ENCODE measurements around the gene KRTAP1-1. TPM values are rescaled to one million over a fixed set of nuclear protein-coding genes. Genes with fewer than 3 reads are reported as not detected.

The KRTAP1-1 gene
- total RNA-seq, 2 experiments from 2014 or later: not detected

GRCh38 chr17:41071606-41072360, 30.5 kb upstream of the KRTAP1-1 start:
- POLR2A ChIA-PET: no interaction called here
- intact Hi-C loops (cut with DNase I, micrococcal nuclease): no loop called here

GRCh38 chr17:41069031-41069430, 27.8 kb upstream of the KRTAP1-1 start:
- Histone ChIP-seq H3K4me1 (ENCODE audit: insufficient read depth, low read length) (no peaks in the 10 kb centered on the region), H3K36me3 (ENCODE audit: insufficient read depth, low read length) (no peaks in the 10 kb centered on the region), H3K27me3 (ENCODE audit: control insufficient read depth in 1 of 2, insufficient read depth in 2 of 2, low read length in 2 of 2) (no peaks in the 10 kb centered on the region), H3K27ac (ENCODE audit: low read depth in 1 of 2, low read length in 2 of 2) (no peak overlapping the region), H3K9me3 (ENCODE audit: control insufficient read depth in 1 of 2, insufficient read depth in 1 of 2, low read length in 2 of 2) (no peaks in the 10 kb centered on the region), H3K4me3 (ENCODE audit: low read length) (no peak overlapping the region)
- no peaks in the 10 kb centered on the region for H3K9me3 Mint-ChIP-seq
- no peaks in the 10 kb centered on the region for H3K36me3 Mint-ChIP-seq (ENCODE audit: low read depth)
- ATAC-seq (ENCODE audit: poor library complexity): no peak
- intact Hi-C loops (cut with DNase I, micrococcal nuclease): no loop called here
- no peak for TF ChIP-seq CTCF (IDR thresholded peaks at IDR 0.05)
- H3K27ac Mint-ChIP-seq: no peak overlapping the region
- DNase-seq: no peak
- H3K27me3 Mint-ChIP-seq: peaks cover 4% of the 10 kb centered on the region
- H3K4me1 Mint-ChIP-seq (ENCODE audit: low read depth): no peaks in the 10 kb centered on the region
- POLR2A ChIA-PET: no interaction called here
- CTCF ChIA-PET: no interaction called here
- no peak overlapping the region for H3K4me3 Mint-ChIP-seq

More at GRCh38 chr17:41071606-41072360, 30.5 kb upstream of the KRTAP1-1 start:
- Mint-ChIP-seq H3K4me1 (ENCODE audit: low read depth) (no peaks in the 10 kb centered on the region), H3K27me3 (peaks cover 24% of the 10 kb centered on the region), H3K4me3 (no peak overlapping the region), H3K36me3 (ENCODE audit: low read depth) (no peaks in the 10 kb centered on the region), H3K27ac (no peak overlapping the region), H3K9me3 (no peaks in the 10 kb centered on the region)
- Histone ChIP-seq H3K27ac (ENCODE audit: low read depth in 1 of 2, low read length in 2 of 2) (no peak overlapping the region), H3K36me3 (ENCODE audit: insufficient read depth, low read length) (no peaks in the 10 kb centered on the region), H3K9me3 (ENCODE audit: control insufficient read depth in 1 of 2, insufficient read depth in 1 of 2, low read length in 2 of 2) (no peaks in the 10 kb centered on the region), H3K27me3 (ENCODE audit: control insufficient read depth in 1 of 2, insufficient read depth in 2 of 2, low read length in 2 of 2) (no peaks in the 10 kb centered on the region), H3K4me3 (ENCODE audit: low read length) (no peak overlapping the region), H3K4me1 (ENCODE audit: insufficient read depth, low read length) (no peaks in the 10 kb centered on the region)
- DNase-seq (no peak), ATAC-seq (ENCODE audit: poor library complexity) (no peak)
- CTCF ChIA-PET: no interaction called here
- TF ChIP-seq CTCF (IDR thresholded peaks at IDR 0.05): no peak

- H3K27ac ChIP-seq (ENCODE audit: low read depth in 1 of 2, low read length in 2 of 2): no peak overlapping the region
- H3K36me3 Mint-ChIP-seq (ENCODE audit: low read depth): no peaks in the 10 kb centered on the region
- no peaks in the 10 kb centered on the region for H3K4me1 ChIP-seq (ENCODE audit: insufficient read depth, low read length)
- H3K9me3 Mint-ChIP-seq: no peaks in the 10 kb centered on the region
- no peaks in the 10 kb centered on the region for H3K36me3 ChIP-seq (ENCODE audit: insufficient read depth, low read length)
- ATAC-seq (ENCODE audit: poor library complexity) (no peak), DNase-seq (no peak)
- H3K4me3 Mint-ChIP-seq: no peak overlapping the region
- no peak overlapping the region for H3K27ac Mint-ChIP-seq
- no peaks in the 10 kb centered on the region for H3K9me3 ChIP-seq (ENCODE audit: control insufficient read depth in 1 of 2, insufficient read depth in 1 of 2, low read length in 2 of 2)
- no peak overlapping the region for H3K4me3 ChIP-seq (ENCODE audit: low read length)
- POLR2A ChIA-PET: no interaction called here
- peaks cover 0 to 2% of the 10 kb centered on the region in 2 experiments for H3K27me3 ChIP-seq (ENCODE audit: control insufficient read depth in 1 of 2, insufficient read depth in 2 of 2, low read length in 2 of 2)
- intact Hi-C loops (cut with DNase I, micrococcal nuclease): no loop called here
- CTCF ChIA-PET: no interaction called here
- peaks cover 13% of the 10 kb centered on the region for H3K27me3 Mint-ChIP-seq
- no peak for TF ChIP-seq CTCF (IDR thresholded peaks at IDR 0.05)
- no peaks in the 10 kb centered on the region for H3K4me1 Mint-ChIP-seq (ENCODE audit: low read depth)
These were observed 26.0 kb upstream of the KRTAP1-1 start for GRCh38 chr17:41067281-41067680.
